MM.1S (cell line): Measurements from ENCODE around the gene PLXNA2.

Experiments used
- EZH2 ChIP-seq: fragments of 300-600 bp; sonication (generic); optimal IDR thresholded peaks from 2 replicates; pipeline ENCODE3; 2017; ENCODE audit warnings: low read depth, mild to moderate bottlenecking, antibody characterized with exemption, low read length, mixed read lengths
- TF ChIP-seq, protein P1 (sequence below): fragments of 300-600 bp; sonication (generic); IDR thresholded peaks from 2 replicates; pipeline ENCODE4 v1.5.1; 2016; ENCODE audit warnings: antibody characterized with exemption, low read length, mixed read lengths

- no peak for TF ChIP-seq EZH2
- TF ChIP-seq, protein P1, sequence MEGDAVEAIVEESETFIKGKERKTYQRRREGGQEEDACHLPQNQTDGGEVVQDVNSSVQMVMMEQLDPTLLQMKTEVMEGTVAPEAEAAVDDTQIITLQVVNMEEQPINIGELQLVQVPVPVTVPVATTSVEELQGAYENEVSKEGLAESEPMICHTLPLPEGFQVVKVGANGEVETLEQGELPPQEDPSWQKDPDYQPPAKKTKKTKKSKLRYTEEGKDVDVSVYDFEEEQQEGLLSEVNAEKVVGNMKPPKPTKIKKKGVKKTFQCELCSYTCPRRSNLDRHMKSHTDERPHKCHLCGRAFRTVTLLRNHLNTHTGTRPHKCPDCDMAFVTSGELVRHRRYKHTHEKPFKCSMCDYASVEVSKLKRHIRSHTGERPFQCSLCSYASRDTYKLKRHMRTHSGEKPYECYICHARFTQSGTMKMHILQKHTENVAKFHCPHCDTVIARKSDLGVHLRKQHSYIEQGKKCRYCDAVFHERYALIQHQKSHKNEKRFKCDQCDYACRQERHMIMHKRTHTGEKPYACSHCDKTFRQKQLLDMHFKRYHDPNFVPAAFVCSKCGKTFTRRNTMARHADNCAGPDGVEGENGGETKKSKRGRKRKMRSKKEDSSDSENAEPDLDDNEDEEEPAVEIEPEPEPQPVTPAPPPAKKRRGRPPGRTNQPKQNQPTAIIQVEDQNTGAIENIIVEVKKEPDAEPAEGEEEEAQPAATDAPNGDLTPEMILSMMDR: no peak
Measured at GRCh38 chr1:208153386-208153785, 90.8 kb downstream of the PLXNA2 start.
